Measurements from ENCODE around the gene UBE2O. TPM values are rescaled to one million over a fixed set of nuclear protein-coding genes. Genes with fewer than 3 reads are reported as not detected.

The UBE2O gene
- 39.0 TPM for total RNA-seq
- long read RNA-seq, full-length matches to known transcripts: 3 of 40 reads
- long read RNA-seq, partial matches to known transcripts: 25 of 40 reads
- long read RNA-seq, other reads (novel, unspliced or antisense): 12 of 40 reads

DNA sequence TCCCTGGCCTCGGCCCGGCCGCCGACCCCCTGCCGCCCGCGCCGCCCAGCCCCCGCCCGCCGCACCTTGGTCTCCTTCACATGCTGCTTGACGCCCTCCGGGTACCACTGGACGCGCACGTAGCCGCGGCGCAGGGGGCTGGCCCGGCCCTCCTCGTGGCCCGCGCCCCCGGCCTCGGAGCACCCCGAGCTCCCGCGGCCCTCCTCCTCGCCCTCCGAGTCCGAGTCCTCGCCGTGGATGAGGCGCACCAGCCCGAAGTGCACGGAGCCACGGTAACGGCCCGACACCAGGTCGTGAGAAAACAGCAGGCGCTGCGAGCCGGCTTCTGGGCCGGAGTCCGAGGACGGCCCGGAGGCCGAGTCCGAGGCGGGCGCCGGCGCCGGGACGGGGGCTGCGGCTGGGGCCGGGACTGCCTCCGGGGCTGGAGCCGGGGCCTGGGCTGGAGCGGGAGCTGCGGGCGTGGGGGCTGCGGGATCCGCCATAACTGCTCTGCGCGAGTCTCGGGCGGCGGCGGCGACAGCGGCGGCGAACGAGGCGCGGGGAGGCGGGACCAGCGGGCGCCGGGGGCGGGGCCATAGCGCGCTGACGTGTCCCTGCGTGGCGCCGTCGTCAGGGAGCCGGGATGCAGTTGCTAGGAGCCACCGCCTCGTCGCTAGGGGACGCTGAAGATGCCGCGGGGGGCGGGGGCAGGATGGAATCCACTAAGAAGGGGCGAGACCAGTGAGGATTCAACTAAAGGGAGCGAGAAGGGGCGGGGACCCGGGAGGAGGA, at the start of gene UBE2O:
TSS of gene UBE2O (minus strand) at position 493 of the 771 bp plus-strand sequence. CDS start at position 482, 11 bp downstream.
- DNase-seq (peak; percentile 94), ATAC-seq (peak; percentile 92)
- intact Hi-C loops (cut with micrococcal nuclease): no loop called here

DNA sequence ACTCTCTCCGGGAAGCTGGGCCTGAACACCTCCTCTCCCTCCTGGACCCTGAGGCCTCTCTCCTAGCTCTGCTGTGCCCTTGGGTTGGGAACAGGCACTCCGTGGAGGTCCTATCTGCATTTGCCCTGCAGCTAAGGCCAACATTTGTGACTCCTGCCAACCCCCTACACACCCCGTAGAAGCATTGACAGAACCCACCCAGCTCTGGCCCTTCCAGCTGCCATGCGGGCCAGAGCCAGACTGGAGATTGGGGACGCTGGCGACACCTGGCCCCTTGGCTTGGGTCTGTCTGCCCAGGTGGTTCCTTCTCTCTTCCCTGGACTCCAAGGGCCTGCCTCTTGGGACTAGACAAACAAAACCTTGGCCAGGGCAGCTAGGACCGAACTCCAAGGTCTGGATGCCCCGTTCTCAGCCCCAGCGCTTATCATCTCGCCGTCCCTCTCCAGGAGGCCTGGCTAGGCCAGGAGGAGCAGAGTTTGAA, 48.9 kb upstream of the UBE2O start:
- ATAC-seq (no peak), DNase-seq (no peak)
- intact Hi-C loops (cut with micrococcal nuclease): no loop called here

DNA sequence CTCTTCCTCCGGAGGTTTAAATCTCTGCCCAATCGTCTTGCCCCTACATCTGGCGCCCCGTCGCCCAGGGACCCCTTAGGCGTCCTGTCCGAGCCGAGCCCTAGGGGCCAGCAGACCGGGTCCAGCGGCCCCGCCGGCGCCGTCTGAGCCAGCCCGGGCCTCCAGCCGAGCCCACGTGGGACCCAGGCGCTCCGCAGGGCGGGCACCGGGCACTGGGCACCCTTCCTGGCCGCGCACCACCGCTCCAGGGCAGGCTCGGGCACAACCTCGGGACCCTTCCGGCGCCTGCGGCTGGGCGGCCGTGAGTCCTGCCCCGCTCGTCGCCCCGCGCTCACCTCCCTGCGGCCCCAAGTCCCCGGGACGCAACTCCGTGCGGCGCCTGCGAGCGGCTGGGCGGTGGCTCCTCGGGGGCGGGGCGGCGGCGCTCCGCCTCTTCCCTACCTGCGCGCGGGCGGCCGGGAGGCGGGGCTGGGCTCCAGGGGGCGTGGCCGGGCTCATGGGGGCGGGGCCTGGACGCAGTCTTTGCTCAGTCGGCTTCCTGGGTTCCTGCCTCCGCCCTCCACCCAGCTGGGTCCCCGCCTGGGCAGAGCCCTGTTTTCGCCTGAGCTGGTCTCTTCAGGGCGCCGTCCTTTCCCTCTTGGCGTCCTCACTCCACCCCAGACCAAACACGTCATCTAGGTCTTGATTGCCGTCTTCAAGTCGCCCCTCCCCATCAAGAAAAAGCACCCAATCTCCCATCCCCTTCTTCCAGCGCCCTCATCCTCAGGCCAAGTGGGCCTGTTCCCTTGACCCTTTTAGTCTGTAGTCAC, 48.3 kb upstream of the UBE2O start, which contains the start of gene RHBDF2:
TSS of gene RHBDF2 (minus strand) at position 406 of the 809 bp plus-strand sequence. CDS start 19,899 bp downstream, outside the sequence.
- intact Hi-C loops (cut with micrococcal nuclease): no loop called here
- DNase-seq (peak; percentile 94), ATAC-seq (peak; percentile 87)

DNA sequence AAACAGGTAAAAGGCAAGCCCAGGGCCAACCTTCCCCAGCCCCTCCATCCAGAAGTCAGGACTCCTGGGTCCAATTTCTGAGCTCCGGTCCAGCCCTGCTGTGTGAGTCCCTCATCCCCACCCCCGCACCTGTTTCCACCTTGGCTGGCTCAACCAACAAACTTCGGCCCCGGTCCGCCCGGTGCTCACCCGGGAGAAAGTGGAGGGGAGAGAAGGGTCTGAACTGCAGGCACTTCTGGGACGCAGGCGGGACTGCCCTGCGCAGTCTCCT, 47.7 kb upstream of the UBE2O start:
- peak; percentile 35 for DNase-seq
- intact Hi-C loops (cut with micrococcal nuclease): no loop called here
- no peak for ATAC-seq

DNA sequence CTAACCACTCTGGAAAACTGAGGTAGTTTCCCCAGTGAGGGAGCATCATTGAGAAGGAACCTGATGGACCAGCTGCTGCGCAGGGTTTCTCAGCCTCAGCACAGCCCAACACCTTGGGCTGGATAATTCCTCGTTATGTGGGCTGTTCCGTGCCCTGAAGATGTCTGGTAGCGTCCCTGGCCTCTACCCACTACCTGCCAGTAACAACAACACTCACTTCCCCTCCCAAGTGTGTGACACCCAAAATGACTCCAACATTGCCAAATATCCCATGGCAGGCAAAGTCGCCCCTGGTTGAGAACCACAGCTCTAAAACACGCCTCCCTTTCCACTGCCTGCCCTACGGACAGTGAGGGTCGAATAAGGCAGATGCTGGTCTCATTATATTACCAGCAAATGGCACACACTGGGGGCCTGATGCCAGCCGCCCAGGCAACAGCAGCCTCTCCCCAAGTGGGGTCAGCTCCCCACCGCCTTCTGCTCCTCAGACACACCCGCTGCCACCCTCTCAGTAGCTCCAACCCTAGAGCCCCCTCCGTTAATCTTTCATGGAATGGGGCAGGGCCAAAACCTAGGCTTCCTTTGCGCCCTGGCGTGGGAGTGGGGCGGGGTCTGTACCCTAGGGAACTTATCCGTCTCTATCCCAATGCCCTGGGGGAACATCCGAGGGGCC, 47.3 kb upstream of the UBE2O start:
- intact Hi-C loops (cut with micrococcal nuclease): no loop called here
- no peak for DNase-seq
- ATAC-seq: no peak

DNA sequence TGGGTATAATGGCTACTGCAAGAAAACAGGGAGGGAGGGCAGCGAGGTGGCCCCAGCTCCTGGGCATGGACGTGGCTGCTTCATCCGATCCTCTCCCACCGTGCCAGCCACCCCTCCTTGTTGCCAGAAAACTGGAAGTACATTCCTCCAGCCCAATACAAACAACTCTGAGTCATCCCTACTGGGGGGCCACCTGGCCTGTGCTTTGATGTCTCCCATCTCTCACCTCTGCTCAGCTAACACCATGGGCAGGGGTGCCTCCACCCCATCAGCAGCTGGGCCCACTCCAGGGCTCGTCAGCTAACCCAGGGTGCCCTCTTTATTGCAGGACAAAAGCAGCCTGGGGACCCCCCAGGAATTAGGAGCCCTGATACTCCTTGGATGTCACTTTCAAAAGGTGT, 46.3 kb upstream of the UBE2O start:
- intact Hi-C loops (cut with micrococcal nuclease): no loop called here
- ATAC-seq (no peak), DNase-seq (no peak)

DNA sequence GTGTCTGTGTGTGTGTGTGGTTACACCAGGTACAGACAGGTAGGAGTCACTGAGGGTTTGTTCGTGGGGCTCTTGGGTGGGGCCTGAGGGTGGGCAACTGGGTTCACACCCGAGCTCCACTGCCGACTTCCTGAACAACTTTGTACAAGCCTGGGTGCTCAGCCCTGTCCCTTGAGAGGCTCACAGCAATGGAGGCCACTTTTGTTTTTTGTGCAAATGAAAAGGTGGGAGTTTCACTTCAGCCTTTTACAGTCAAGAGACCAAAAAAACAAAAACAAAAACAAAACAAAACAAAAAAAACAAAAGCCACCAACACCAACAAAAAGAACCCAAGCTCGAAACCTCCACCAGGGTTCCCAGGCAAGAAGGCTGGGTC, 45.9 kb upstream of the UBE2O start:
- intact Hi-C loops (cut with micrococcal nuclease): no loop called here
- DNase-seq: no peak
- no peak for ATAC-seq

DNA sequence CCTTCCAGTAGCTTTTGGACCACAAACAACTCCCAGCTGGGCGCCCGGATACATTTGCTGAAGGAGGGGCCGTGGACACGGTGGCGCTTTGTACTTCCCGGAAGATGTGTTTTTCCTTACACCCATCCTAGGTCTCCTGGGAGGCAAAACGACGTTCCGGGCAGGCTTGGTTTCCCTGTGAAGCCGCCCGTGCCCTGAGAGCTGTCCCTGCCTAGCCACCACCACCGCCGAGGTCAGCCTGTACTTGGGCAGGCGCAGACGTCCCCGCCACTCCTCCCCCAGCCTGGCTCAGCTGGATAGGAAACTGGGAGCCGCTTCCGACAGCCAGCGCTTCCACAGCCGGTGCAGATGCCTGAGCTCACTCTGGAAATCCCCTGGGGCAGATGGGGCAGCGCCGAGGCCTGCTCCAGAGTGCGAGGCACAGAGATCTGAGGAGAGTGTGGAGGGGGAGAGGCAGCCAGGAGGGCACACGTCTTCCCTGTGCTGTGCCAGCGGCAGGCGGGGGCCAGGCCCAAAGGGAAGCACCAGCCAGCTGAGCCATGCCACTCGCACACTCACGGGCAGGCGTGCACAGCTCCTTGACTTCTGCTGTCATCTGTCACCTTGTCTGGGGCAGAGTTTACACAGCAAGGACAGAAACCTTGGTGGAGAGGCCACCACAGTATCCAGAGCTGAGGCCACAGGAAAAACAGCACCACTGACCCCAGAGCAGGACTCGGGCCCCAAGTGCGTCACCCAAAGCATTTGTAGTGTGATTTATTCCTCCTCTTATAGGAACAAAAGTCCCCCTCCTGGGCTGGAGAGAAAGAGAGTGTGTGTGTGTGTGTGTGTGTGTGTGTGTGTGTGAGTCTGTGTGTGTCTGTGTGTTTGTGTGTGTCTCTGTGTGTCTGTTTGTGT, 45.3 kb upstream of the UBE2O start:
- intact Hi-C loops (cut with micrococcal nuclease): no loop called here
- DNase-seq: peak; percentile 90
- ATAC-seq: peak; percentile 79

DNA sequence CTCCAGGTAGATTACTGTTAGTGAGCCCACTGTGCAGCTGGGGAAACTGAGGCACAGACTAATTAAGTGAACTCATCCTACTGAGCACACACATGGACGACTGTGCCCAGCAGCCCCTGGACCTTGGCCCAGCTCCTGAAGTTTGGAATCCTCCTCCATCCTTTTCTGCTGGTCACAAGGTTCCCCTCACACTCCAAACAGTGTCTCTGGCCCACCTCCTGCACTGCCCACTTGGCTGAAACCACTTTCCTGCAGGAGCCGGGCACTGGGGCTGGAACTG, 44.7 kb upstream of the UBE2O start:
- ATAC-seq: no peak
- intact Hi-C loops (cut with micrococcal nuclease): no loop called here
- no peak for DNase-seq

DNA sequence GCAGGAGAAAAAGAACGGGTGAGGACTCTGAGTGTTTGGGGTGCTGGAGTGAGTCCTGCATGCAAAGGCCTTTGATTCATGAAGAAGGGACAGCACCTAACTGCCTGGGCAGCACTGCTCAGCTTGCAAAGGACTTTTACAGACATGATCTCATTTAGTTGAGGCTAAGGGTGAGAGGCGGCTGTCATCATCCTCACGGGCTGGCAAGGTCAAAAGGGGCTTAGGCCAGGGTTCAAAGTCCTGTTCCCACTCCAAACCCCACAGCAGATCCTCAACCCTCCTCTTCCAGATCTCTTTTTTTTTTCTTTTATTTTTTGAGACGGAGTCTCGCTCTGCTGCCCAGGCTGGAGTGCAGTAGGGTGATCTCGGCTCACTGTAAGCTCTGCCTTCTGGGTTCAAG, 43.5 kb upstream of the UBE2O start:
- ATAC-seq (no peak), DNase-seq (no peak)
- intact Hi-C loops (cut with micrococcal nuclease): no loop called here

DNA sequence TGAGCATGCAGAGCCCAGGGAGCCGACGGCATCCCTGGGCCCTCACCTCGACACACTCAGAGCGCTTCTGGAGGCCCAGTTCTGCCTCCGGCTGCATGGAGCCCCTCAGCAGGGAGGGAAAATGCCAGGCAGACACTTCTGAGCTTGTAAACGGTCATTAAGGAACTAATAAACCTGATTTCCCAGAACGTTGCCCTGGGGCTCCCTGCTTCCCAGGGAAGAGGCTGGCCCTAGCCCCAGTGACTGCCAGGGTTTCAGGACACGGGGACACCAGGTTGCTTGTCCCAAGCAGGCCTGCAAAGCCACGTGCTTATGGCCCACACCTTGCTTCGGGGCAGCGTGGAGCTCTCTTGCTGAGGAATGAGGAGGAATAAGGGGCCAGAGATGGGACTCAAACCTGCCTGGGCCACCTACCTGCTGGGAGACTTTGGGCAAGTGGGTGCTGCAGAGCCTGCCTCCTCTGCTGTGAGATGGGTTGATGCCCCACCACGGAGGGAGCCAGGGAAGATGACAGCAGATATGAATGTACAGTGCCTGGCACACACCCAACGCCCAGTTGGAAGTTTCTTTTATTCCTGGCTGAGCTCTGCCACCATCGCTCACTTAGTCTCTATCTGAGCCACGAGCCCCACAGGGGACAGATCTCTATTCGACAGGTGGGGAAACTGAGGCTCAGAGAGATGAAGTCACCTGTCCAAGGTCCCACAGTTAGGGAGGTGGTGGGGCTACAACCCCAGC, 42.9 kb upstream of the UBE2O start:
- no peak for ATAC-seq
- intact Hi-C loops (cut with micrococcal nuclease): no loop called here
- no peak for DNase-seq

DNA sequence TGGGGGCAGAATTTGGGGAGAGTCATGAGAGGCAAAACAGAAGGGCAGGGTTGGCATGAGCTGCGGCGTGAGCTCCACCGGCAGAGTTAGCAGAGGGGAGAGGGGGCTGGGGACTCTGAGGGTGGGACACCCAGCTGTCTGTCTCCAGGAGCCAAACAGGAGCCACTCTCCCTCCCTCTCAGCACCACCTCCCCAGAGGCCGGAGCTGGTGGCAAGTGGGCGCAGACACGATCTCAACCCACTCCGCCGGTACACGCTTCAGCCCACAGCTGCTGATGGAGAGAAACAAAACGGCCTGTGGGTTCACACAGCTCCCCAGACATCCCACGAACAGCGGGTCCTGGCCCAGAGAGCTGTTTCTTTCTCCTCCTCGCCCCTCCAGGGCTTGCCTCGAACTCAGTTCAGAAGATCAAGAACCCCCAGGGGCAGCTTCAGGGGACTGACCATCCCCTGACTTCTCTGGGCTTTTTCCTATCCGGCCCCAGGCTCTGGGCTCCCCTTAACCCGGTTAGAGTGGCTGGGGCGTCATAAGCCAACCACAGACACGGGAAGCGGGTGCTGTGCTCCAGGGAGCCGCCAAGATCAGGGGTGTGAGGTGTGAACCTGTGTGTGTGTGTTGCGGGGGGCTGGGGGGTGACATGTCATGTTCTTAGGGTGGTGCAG, 40.7 kb upstream of the UBE2O start:
- ATAC-seq (no peak), DNase-seq (no peak)
- intact Hi-C loops (cut with micrococcal nuclease): no loop called here

DNA sequence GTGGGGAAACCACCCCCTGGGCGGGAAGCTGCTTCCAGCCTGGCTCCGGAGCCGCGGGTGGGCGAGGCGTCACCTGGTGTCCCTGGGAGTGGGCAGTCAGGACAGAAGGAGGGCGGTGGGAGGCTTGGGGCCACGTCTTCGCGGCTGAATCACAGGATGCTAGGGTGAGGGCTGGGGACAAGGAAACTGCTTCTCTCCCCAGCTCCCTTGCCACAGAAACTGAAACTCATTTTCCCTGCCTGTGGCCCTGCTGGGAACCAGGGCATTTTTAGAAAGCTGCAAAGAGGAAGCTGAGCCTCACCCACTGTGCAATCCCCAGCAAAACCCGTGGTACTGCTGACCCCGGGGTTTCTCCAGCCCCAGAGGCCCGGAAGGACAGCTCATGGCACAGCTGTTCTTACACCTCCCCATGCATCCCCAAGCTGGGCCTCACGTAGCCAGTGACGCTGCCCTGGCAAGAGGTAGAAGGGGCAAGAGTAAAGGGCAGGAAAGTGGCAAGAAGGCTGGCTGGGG, 40.1 kb upstream of the UBE2O start:
- intact Hi-C loops (cut with micrococcal nuclease): no loop called here
- DNase-seq: peak; percentile 75
- ATAC-seq: peak; percentile 56

DNA sequence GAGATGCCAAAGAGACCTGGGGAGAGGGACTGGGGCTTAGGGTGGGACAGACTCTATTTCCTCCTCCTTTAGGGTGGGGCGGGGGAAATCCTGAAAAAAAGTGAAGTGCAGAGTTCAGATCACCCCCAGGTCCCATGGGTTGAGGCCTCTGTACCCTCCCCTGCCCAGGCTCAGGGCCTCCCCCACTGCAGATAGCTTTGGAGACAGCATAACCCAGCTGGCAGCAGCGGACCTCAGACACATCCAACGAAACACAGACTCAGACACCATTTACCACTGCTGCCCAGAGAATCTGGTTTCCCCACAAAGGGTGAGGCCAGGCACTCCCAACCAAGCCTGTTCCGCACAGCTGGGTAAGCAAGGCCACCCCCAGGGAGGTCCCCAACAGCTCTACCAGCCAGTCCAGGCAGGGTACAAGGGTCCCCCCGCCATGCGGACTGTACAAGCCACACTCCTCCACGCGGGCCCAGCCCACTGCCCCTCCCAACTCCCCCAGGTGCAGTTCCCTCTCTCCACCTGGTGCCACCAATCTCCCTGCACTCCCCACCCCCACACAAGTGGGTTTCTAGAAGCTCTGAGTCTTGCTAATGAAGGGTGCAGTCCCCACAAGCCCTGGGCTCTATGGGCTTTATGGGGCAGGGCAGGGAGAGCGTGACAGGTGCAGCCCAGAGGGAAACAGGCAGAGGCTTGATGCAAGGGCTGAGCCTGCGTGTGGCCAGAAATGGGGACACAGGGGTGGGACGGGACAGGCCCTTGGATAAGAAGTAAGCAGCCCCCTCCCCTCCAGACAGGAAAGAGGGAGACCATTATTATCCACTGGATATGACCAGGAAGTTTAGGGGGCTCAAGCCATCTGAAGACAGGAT, 39.4 kb upstream of the UBE2O start:
- no peak for DNase-seq
- intact Hi-C loops (cut with micrococcal nuclease): no loop called here

DNA sequence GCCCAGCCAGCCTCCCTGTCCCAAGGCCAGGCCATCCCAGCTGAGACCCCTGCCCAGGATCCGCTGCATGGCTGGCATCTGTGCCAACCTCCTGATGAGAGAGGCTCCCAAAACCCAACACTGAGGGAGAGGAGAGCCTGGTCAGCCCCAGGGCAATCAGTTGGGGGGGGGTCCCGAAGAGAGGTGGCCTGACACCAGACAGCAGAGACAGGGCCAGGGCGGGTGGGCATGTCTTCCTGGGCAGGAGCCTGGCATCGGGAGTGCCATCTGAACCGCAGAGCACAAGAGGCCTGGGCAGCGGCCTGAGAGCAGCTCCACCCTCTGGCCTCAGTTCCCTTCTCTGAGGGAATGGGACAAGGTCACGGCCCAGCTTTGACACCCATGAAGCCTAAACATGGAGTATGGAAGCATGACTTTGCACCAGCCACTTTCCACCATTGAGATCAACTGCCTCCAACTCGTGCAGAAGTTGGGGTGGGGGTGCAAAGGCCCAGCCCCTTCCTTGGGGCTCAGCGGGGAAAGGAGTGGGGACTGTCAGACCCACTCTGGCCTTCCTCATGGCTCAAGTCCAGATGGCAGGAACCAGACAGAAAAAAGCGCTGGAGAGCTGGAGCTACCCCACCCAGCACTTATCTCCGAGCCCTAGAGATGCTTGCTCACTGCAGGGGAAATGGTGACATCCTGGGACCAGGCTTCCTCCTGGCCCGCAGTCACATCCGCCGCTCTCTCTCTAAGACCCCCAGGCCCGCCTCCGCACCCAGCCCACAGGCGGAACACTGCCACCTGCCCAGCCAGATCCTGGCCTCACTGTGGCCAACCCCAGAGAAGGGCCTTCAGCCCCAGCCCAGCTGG, 38.5 kb upstream of the UBE2O start:
- DNase-seq (no peak), ATAC-seq (peak; percentile 36)
- intact Hi-C loops (cut with micrococcal nuclease): no loop called here

More for the DNA sequence above, 39.4 kb upstream of the UBE2O start:
- peak; percentile 32 for ATAC-seq

Measured in left ventricle myocardium superior (tissue), 1 donor.